HG03139 (cell line): Measurements from ENCODE around the gene EPHA6.

Source experiments
- ATAC-seq: cut with Tn5 transposase; IDR thresholded peaks from one replicate; pipeline ENCODE4 v1.9.1; 2021; ENCODE audit not compliant: unreplicated experiment

Gene EPHA6

DNA sequence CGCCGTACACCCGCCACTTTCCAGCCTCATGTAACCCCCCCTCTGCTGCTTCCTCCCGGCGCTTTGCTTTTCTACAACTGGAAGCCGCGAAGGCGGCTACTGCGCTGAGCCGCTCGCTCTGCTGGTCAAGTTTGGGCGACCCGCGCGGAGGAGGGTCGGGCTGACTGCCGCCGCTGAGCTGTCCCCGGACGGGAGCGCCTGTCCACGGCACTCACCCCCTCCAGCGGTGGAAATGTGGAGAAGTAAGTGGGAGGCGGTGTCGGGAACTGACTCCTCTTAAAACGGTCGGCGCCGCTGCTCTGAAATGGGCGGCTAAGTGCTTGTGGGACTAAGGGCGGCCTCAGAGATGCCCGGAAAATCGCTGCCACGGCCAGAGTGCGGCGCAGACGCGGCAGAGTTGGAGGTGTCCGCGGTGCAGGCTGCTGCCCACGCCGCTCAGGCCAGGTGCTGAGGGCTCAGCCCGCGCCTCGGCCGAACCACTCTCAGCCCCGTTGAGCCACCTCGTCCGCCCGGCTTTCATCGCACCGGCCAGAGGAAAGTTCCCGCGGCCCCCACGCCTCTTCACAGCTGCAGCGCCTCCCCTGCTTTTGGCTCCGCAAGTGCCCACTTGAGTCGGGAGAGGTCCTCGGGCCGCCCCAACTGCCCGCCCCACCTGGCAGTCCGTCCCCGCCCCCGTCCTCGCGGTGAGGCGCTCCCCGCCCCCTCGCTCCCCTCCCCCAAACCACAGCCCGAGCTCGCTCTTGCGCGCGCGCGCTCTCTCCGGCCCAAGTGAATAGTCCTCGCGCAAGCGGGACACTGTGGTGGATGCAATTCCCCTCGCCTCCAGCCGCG, at the start of gene EPHA6:
Gene EPHA6 (plus strand): TSS at position 775 of the 831 bp plus-strand sequence.
- peak; percentile 18 for ATAC-seq

DNA sequence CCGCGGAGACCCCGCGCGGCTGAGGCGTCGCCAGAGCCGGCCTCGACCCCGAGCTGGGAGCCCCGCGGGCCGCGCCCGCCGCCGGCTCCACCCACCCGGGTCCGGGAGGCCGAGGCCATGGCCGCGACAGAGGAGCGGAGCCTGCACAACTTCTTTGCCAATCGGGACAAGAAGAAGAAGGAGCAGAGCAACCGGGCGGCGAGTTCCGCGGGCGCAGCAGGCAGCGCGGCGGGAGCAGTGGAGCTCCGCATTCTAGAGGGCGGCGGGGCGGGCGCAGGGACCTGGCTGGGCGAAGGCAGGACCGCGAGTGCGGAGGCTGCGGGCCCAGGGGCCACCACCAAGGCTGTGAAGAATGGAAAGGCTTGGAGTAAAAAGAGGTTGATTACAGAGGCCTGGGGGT, 37.6 kb upstream of the EPHA6 start:
- ATAC-seq: no peak

DNA sequence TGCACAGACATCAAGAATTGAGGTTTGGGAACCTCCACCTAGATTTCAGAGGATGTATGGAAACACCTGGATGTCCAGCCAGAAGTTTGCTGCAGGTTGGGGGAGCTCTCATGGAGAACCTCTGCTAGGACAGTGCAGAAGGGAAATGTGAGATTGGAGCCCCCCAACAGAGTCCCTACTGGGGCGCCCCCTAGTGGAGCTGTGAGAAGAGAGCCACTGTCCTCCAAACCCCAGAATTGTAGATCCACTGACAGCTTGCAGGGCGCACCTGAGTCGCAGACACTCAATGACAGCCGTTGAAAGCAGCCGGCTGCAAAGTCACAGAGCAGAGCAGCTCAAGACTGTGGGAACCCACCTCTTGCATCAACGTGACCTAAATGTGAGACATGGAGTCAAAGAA, 34.6 kb upstream of the EPHA6 start:
- ATAC-seq: no peak

DNA sequence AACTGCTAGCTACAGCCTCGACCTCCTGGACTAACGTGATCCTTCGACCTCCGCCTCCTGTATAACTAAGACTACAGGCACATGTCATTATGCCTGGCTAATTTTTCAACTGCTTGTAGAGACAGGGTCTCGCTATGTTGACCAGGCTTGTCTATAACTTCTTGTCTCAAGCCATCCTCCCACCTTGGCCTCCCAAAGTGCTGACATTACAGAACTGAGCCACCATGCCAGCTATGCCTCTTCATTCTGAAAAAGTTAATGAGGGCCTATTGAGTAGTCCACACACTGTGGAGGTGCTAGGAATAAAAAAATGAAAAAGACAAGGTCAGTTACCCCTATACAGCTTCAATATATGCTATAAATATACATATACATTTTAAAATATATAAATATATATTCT, 18.3 kb upstream of the EPHA6 start:
- ATAC-seq: no peak

DNA sequence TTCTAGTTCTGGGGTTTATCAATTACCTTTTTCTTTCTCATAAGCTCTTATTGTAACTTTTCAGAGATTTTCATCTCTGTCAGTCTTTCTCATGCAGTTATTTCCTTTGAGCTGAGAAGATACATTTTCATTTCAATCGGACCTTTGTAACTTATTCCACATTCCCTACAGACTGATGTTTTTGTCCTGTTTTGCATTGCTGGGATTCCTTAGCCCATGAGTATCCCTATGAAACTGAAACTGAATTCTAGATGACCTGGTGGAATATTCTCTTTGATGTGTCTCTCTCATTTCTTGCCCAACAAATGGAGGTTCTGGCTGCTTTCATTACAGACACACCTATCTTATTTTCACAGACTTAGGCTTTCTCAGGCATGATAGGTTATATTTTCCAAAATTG, 10.5 kb upstream of the EPHA6 start:
- no peak for ATAC-seq

DNA sequence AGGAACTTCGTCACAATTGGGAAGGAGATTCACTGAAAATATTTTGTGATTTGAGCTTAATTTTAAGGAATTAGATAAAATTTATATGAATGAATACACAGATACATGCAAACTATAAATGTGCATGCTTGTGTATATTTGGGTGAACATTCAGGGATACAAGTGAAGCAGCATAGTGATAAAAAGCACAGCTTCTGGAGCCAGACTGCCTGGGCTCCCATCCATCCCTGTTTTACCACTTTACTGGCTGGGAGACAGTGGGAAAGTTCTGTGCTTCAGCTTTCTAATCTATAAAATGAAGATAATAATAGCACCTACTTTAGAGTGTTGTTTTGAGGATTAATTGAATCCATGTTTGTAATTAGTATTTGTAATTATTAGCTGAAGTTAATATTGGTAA, 8.1 kb upstream of the EPHA6 start:
- no peak for ATAC-seq

DNA sequence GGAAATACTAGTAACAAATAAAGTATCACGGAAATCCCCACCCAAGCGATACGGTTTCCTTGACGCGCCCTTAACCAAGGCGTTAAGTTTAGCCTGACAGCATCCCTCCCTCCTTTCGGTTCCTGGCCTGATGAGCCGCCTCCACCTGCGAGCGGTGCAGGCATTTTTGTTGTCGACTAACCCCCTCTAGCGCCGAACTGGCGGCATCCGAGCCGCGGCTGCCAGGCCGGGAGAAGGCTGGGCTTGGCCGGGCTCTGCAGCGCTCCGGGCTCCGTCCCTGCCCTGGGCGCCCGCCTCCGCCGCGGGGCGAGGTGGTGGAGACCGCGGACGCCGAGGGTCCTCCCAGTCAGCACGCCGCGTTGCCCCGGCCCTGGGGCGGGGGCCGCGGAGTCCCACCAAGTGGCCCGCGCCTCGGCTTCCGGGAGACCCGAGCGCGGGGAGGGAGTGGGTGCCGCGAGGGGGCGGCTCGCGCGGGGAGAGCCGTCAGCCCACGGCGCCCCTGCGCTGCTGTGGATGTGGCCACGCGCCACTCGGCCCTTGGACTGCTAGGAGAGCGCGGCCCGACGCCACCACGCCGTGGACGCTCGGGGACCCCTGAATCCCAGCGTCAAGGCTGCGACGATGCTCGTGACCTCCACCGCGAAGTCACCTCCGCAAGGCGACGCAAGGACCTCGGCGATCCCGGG, 1.1 kb upstream of the EPHA6 start:
- peak; percentile 96 for ATAC-seq

DNA sequence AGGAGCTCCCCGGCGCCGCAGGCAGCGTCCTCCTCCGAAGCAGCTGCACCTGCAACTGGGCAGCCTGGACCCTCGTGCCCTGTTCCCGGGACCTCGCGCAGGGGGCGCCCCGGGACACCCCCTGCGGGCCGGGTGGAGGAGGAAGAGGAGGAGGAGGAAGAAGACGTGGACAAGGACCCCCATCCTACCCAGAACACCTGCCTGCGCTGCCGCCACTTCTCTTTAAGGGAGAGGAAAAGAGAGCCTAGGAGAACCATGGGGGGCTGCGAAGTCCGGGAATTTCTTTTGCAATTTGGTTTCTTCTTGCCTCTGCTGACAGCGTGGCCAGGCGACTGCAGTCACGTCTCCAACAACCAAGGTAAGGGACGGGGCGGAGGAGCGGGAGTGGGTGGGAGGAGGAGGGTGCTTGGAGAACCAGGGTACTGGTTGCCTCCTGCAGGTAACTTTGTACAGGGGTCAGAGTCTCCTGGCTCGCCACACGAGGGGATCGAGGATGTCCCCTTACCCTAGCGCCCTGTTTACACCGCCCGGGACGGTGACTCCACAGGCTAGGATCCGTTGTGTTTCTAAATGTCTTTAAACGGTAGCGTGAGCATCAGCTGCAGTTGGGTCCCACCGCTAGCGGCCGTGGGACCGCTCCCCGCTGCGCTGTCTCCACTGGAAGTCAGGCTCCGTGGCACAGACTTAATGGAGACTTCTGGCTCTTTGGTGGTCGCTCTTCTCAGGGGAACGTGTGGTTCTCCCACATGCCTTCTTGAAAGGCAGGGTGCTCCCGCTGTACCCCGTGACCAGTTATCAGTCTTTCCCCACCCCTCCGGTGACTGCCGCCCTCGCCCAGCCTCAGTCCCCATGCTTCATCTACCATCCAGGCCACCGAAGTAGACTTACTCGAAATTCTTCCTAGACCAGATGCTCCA, 515 bp downstream of the EPHA6 start:
- no peak for ATAC-seq

DNA sequence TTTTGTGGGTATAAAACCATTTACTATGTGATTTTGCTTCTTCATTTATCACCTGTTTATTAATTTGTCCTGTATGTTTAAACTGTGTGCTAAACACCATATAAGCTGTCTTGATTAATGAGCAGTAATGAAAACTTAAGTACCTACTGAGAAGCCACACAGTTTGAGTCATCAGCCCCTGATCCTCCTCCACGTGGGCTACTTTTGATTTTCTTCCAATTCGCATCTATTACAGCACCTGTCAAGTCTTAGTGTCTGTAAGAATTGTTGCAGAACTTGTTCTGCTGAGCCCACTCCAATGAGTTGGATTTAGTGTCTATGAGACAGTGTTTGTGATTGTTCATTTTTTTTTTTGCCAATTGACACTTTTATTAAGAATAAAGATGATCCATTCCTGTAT, 16.8 kb downstream of the EPHA6 start:
- no peak for ATAC-seq

DNA sequence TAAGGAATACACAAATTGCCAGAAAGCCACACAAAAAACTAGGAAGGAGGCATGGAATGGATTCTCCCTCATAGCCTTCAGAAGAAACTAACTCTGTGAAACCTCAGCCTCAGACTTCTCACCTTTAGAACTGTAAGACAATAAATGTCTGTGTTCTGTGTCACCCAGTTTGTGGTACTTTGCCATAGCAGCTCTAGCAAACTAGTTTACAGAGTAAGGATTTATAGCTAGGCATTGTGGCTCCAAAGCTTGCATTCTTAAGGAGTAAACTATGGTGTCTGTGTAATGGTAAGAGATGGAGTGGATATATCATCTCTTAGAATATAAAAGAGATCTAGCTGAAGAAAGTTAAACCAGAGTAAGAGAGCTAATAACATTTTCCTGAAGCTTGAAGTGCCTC, 18.9 kb downstream of the EPHA6 start:
- no peak for ATAC-seq

DNA sequence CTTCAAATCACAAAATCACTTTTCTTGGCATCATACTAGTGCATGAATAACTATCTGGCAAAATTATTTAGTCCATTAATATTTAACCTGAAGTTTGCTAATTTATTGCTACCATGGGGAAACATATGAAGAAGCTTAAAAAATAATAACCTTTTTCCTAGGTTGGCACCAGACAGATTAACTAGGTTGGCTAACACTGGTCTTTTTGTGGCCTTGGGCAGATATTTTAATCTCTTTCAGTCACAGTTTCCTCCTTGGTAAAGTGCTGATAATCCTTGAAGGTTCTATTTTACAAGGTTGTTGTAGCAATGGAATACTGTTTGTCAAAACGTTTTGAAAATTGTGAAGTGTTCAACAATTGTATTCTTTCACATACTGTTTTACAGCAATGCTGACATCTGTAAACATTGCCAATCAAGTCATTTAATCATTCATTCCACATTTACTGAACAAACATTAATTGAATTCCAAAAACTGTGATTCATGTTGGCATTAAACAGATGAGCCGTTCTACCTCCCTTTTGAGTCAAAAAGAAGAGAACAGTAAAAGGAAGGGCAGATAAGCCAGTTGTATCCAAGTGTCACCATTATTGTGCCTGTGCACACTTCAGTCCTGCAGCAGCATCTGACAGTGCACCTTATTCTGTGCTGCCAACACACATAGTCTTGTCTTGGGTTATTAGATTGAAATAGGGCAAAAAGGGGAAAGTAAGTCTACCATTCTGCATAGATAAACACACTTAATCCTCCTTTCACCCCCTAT, 21.9 kb downstream of the EPHA6 start:
- no peak for ATAC-seq

DNA sequence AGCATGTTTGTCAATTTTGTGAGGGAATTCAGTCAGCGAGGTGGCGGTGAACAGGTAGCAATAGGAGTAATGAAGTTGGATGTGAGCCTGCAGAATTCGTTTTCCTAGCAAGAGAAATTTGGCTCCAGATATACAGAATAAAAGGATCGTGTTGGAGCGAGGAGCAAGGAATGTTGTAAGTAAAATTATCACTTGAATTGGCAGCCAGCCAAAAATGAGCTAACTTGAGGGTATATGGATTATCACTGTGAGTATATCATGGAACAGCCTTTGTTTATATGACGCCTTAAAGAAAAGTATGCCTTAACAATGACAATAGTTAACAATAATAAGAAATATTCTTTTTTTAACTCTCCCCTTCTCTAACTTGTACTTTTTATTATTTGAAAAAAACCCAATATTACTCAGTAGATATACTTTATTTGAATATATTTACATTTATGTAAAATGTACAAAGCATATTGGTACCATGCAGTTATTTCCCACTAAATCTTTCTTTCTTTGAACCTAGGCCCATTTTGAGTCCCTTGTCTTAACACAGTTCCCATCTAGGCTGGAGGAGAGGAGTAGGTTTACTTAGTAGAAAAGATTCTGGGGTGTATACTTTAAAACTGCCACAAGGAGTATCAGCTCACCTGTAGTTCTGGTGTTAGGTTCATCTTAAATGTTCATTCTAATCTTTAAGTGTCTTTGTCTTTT, 29.3 kb downstream of the EPHA6 start:
- ATAC-seq: no peak

DNA sequence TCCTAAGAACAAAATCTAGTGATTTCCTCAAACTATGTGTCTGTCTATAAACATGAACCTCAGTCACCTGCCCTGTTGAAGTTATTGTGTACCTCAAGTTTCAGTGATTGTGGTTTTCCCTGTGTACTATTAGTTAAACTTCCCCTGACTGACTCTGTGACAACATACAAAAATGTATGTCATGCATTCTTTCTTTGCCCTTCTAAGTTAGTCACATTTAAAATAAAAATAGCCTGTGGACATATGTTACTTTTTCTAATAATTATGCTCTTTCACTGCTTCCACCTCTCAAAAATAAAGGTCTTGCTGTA, 29.8 kb downstream of the EPHA6 start:
- ATAC-seq: no peak

DNA sequence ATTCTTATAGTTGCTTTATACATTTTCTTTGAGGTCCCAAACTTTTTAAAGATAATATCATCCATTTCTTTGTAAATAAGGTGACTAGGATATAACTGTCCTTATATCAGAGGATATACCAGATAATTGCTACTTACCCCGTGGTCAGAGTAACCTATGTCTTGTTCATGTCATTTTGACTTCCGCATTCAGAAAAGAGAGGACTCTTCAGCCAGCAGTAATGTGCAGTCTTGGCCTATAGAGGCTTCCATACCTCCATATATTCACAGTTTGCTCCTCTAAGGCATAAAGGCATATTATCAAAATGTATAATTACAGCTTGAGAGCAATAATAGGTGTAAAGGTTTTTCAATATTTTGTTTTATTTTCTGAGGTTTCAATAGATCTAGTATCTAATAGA, 38.5 kb downstream of the EPHA6 start:
- no peak for ATAC-seq

DNA sequence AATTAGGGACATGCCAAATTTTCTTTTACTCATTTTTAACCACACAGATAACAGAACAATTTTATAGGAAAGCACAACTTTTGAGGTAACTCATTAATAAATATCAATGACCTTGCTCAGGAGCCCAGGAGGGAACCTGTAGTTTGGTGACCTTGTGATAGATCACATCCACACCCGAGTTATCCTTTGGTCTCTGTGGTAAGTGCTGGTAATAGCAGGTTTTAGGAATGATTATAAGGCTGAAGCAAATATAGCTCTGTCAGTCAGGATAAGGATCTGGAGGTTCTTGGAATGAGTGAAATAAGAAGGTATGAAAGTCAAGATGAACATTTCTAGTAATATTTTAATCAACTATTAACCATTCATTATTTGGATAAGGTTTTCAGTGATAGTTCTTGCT, 46.5 kb downstream of the EPHA6 start:
- no peak for ATAC-seq

DNA sequence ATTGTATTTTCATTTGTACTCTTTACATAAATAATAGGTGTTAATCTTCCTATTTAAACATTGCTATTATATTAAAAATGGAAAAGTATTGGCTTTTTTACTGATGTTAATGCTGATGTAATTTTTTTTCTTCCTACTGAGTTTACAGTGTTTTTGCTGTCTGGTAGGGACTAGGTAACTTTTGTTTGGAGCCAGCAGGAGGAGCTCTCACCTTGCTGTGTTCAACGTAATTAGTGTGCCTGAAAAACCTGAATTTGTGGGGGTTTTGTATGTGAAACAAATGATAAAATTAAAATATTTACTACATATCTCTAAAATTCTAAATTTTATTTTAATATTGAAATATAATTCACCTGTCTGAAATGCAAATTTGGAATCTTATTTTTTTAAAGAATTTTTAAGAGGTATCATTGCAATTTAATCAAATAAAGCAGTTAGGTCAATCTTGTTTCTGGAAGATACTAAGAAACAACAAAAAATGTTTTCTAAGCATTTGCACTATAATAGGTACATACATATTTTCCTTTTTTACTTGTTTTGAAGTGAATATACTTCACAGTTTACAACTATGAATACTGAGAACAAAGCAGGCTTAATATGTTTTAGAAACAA, 48.8 kb downstream of the EPHA6 start:
- no peak for ATAC-seq

DNA sequence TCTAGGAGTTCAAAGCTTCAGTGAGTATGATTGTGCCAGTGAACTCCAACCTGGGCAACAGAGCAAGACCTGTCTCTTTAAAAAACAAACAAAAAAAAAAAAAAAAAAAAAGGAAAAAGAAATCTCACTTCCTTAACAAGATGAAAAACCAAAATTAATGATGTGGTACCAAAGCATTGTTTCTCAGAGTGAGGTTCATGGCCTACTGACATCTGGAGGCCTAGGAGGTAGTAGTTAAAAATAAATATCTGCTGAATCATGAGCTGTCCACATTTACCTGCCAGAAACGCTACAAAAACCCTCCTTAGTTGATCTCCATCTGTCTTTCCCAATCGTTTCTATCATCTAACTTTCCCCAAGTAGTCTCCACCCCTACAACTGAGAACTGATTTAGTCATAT, 51.2 kb downstream of the EPHA6 start:
- ATAC-seq: no peak

DNA sequence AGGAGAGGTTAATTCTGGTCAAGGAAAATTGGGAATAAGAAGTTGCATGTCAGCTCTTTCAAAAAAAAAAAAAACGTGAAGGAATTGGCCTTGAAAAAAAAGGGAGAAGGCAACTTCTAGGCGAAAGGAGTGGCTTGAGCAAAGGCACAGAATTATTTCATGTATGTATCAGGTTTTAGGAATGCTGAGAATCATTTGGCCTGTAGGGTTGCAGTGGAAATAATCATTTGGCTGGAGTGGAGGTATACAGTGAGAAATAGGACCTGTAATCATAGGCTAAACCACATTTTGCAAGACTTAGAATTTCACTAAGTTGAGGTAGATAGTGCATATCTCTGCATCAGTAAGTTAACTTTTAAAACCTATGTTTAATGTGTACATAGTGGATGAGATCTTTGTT, 54.9 kb downstream of the EPHA6 start:
- no peak for ATAC-seq

DNA sequence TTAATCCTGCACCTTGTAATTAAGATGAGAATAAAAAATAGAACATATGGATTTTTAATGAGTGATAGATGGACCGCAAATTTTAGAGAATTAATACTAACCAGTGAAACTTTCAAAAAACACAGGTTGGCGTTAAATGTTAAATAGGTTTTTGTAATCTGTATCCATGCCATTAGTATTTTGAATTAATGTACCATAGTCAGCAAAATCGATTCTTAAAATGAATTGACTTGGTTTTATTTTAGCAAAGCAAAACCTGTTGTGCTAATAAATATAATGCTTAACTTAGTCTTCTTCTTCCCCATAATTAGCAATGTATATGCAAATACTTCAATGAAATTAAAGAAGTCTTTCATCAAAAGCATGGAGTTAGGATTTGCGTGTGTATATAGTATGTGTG, 63.1 kb downstream of the EPHA6 start:
- no peak for ATAC-seq

DNA sequence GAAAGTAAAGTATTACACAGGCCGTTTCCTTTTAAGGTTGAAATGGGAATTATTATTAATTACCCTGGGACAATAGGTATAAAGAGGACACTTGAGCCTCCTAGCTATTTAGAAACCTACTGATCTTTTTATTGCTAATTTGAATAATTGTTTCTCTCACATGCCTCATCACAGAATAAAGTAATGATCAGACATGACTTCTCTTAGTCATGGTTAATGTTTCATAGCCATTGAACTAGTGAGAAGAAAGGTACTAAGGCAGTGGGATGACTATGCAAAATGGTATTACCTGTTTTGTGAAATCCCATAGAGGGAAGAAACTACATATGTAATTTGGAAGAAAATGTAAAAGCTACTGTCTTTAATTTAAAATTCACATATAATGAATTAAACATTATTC, 85.6 kb downstream of the EPHA6 start:
- no peak for ATAC-seq
